Natural killer cell treated with Interleukin-12 subunit alpha and Interleukin-12 subunit beta and Interleukin-15 and Interleukin-18, amount 100 ng/mL, for 72 hours (primary cell): ENCODE results near the gene LYPD3. TPM values are rescaled to one million over a fixed set of nuclear protein-coding genes. Genes with fewer than 3 reads are reported as not detected.

Experiments used
- ATAC-seq, 2 donors: fragments of 150-1000 bp; cut with Tn5 transposase in 1 of 2; sonication (Bioruptor Pico), chemical (Tn5 transposase) in 1 of 2; 2 replicates each; pipeline ENCODE4 v1.10.0; 2021
- DNase-seq: peaks from one replicate; pipeline ENCODE4 v3.0.0; 2022; ENCODE audit warnings: low spot score
- H3K27ac Mint-ChIP-seq, 2 donors: 1 replicate in 1 of 2; 2 replicates in 1 of 2; pipeline ENCODE4 v1.8.0; 2022; ENCODE audit warnings: mixed read lengths in 2 of 2, mild to moderate bottlenecking in 1 of 2, moderate library complexity in 1 of 2
- H3K27me3 Mint-ChIP-seq, 2 donors: 1 replicate in 1 of 2; 2 replicates in 1 of 2; pipeline ENCODE4 v1.8.0; 2022; ENCODE audit warnings: mixed read lengths in 2 of 2
- H3K36me3 Mint-ChIP-seq: one replicate; pipeline ENCODE4 v1.8.0; 2022; ENCODE audit warnings: mixed read lengths
- H3K4me1 Mint-ChIP-seq, 2 donors: 1 replicate in 1 of 2; 2 replicates in 1 of 2; pipeline ENCODE4 v1.8.0; 2022; ENCODE audit warnings: low read depth in 2 of 2, mixed read lengths in 2 of 2, mild to moderate bottlenecking in 1 of 2
- H3K4me3 Mint-ChIP-seq: one replicate; pipeline ENCODE4 v1.8.0; 2022; ENCODE audit warnings: mixed read lengths
- H3K9me3 Mint-ChIP-seq: 2 replicates; pipeline ENCODE4 v1.8.0; 2022; ENCODE audit warnings: mixed read lengths
- total RNA-seq, 2 donors: library from RNA; stranded (reverse); gene quantifications; one replicate each; pipeline ENCODE4 v1.2.3, GENCODE V29; 2022

Gene LYPD3
- total RNA-seq, 2 donors from 2014 or later, result not detected

DNA sequence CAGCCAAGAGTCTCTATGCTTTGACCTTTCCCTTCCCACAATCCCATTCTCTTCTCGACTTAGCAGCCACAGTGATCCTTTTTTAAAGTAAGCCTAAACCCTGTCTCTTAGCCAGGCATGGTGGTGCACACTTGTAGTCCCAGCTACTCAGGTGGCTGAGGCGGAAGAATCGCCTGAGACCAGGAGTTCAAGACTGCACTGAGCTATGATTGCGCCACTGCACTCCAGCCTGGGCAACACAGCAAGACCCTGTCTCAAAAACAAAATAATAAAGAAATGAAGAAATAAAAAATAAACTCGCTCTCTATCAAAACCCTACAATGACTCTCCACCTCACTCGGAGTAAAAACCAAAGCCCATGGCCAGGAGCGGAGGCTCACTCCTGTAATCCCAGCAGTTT lies 36.0 kb downstream of the LYPD3 start:
- H3K4me1 Mint-ChIP-seq, result peaks cover 4 to 7% of the 10 kb centered on the region in 2 donors
- H3K27ac Mint-ChIP-seq, result no peak overlapping the region
- no peak overlapping the region for H3K4me3 Mint-ChIP-seq
- ATAC-seq (no peak), DNase-seq (no peak)
- no peaks in the 10 kb centered on the region for H3K9me3 Mint-ChIP-seq
- no peaks in the 10 kb centered on the region for H3K36me3 Mint-ChIP-seq
- H3K27me3 Mint-ChIP-seq, result peaks cover 0 to 3% of the 10 kb centered on the region in 2 donors

DNA sequence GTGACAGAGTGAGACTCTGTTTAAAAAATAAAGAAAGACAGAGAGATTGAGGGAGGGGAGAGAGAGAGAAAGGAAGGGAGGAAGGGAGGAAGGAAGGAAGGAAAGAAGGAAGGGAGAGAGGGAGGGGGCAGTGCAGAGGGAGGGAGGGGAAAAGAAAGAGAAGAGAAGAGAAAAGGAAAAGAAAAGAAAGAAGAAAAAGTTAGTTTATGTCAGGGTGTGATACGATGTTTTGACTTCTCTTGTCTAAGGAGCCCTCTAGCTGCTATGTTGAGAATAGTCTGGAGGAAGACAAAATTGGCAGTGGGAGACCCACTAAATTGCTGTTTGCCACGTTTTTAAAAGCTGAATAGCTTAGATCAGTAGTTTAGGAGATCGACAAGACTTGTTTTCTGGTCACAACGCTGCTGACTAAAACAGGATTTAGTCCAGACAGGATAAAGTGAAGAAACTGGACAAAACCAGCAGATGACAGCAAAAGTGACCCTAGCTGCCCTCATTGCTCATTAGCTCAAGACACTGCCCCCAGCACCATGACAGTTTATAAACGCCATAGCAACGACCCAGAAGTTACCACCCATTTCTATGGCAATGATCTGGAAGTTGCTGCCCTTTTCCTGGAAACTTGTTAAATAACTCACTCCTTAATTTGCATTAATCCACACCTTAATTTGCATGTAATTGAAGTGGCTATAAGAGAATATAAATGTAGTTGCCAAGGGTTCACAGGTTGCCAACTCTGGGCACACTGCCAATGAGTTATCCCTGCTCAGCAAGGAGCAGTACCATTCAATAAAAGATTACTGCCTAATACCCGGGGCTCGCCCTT lies 39.6 kb downstream of the LYPD3 start:
- Mint-ChIP-seq H3K4me1 (peaks cover 0 to 3% of the 10 kb centered on the region in 2 donors), H3K27me3 (peaks cover 7 to 8% of the 10 kb centered on the region in 2 donors), H3K9me3 (no peaks in the 10 kb centered on the region), H3K27ac (no peak overlapping the region), H3K4me3 (no peak overlapping the region), H3K36me3 (no peaks in the 10 kb centered on the region)
- ATAC-seq (no peak), DNase-seq (no peak)

DNA sequence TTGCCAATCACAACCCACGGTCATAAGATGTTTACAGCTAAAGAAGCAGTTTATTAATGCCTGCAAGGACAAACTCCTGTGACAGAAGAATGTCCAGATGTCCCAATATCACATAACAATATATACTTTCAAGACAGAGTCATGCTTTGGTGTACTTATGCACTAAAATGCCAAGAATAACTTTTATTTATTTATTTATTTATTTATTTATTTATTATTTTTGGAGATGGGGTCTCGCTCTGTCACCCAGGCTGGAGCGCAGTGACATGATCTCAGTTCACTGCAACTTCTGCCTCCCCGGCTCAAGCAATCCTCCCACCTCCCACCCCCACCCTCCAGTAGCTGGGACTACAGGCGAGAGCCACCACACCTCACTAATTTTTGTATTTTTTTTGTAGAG lies 41.6 kb downstream of the LYPD3 start:
- ATAC-seq, result no peak

DNA sequence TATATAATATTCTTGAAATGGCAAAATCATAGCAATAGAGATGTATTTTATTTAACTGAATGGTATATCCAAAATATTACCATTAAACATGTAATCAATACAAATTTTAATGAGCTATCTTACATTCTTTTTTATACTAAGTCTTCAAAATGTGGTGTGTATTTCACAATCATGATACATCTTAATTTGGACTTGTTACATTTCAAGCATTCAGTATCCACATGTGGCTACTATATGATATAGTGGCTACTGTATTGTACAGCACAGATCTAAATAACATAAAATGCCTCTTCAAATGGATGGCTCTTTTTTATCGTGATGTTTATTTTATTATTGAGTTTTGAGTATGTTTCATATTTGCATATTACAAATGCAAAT lies 42.7 kb downstream of the LYPD3 start:
- no peak for ATAC-seq
- H3K36me3 Mint-ChIP-seq, result no peaks in the 10 kb centered on the region

More for the DNA sequence above, 41.6 kb downstream of the LYPD3 start:
- Mint-ChIP-seq H3K9me3 (no peaks in the 10 kb centered on the region), H3K4me1 (no peaks in the 10 kb centered on the region), H3K36me3 (no peaks in the 10 kb centered on the region), H3K4me3 (no peak overlapping the region), H3K27ac (no peak overlapping the region), H3K27me3 (peaks cover 7 to 8% of the 10 kb centered on the region in 2 donors)
- DNase-seq, result no peak

DNA sequence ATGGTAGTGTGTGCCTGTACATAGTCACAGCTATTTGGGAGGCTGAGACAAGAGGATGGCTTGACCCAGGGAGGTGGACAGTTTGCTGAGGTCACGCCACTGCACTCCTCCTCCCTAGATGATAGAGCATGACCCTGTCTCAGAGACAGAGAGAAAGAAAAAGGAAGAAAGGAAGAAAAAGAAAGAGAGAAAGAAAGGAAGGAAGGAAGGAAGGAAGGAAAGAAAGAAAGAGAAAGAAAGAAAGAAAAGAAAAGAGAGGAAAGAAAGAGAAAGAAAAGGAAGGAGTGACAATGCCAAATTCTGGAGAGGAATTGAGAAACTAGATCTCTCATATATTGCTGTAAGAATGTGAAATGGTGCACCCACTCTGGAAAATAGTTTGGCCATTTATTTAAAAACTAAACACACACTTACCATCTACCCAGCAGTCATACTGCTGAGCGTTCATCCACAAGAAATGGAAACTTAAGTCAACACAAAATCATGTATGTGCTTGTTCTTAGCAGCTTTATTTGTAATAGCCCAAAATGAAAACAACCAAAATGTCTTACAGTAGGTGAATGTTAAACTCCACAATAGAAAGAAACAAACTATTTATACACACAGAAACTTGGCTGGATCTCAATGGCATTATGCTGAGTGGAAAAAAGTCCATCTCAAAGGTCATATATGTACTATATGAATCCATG lies 43.3 kb downstream of the LYPD3 start:
- peak overlapping the region in 1 of 2 donors; percentile 13 for H3K27ac Mint-ChIP-seq
- H3K4me1 Mint-ChIP-seq, result no peaks in the 10 kb centered on the region
- ATAC-seq (no peak), DNase-seq (no peak)
- H3K4me3 Mint-ChIP-seq, result no peak overlapping the region
- H3K36me3 Mint-ChIP-seq, result no peaks in the 10 kb centered on the region
- H3K9me3 Mint-ChIP-seq, result no peaks in the 10 kb centered on the region
- peaks cover 7 to 8% of the 10 kb centered on the region in 2 donors for H3K27me3 Mint-ChIP-seq

More for the DNA sequence above, 42.7 kb downstream of the LYPD3 start:
- Mint-ChIP-seq H3K9me3 (no peaks in the 10 kb centered on the region), H3K27ac (no peak overlapping the region), H3K4me1 (no peaks in the 10 kb centered on the region), H3K4me3 (no peak overlapping the region), H3K27me3 (peaks cover 7 to 8% of the 10 kb centered on the region in 2 donors)
- no peak for DNase-seq

DNA sequence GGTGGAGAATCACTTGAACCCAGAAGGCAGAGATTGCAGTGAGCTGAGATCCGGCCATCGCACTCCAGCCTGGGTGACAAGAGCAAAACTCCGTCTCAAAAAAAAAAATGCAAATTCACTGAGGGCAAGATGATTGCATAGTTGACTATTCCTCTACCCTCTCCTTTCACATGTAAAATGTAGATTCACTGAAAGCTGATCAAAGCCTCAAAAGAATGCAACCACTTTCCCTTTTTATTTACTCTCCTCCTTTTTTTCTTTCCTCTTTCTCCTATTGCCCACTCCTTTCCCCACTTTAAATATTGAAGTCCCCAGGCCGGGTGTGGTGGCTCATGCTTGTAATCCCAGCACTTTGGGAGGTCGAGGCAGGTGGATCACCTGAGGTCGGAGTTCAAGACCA lies 44.5 kb downstream of the LYPD3 start:
- no peak overlapping the region for H3K27ac Mint-ChIP-seq

DNA sequence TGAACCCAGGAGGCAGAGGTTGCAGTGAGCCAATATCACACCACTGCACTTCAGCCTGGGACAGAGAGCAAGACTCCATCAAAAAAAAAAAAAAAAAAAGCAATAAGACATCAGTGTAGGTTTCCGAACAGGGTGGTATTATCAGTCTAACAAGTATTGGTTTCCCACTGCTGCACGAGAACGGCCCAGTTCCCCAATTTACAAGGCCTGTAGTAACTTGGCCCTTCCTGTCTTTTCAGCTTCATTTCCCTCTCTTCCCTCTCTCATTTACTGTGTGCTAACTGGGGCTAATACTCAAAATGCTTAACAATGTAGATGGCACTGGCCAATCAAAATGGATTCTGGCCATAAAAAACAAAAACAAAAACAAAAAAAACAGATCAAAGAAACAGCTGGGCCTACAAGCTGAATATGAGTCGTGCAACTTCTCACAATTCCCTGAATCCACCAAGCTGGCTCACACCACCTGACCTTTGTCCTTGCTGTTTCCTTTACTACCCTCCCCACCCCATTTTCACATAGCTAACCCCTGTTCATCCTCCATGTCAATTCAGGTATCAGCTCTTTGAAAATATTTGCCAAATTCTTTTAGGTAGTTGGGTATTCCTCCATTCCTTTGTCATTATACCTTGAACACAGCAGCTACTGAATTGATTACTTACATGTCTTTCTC lies 48.3 kb downstream of the LYPD3 start:
- no peaks in the 10 kb centered on the region for H3K4me1 Mint-ChIP-seq
- DNase-seq (no peak), ATAC-seq (no peak)
- H3K4me3 Mint-ChIP-seq, result no peak overlapping the region
- H3K27me3 Mint-ChIP-seq, result peaks cover 5% of the 10 kb centered on the region in 2 donors
- H3K27ac Mint-ChIP-seq, result peak overlapping the region in 1 of 2 donors; percentile 44
- H3K9me3 Mint-ChIP-seq, result no peaks in the 10 kb centered on the region
- H3K36me3 Mint-ChIP-seq, result no peaks in the 10 kb centered on the region

More for the DNA sequence above, 44.5 kb downstream of the LYPD3 start:
- Mint-ChIP-seq H3K9me3 (no peaks in the 10 kb centered on the region), H3K36me3 (no peaks in the 10 kb centered on the region), H3K4me3 (no peak overlapping the region), H3K4me1 (no peaks in the 10 kb centered on the region), H3K27me3 (peaks cover 7 to 8% of the 10 kb centered on the region in 2 donors)
- no peak for DNase-seq
- ATAC-seq, result no peak

DNA sequence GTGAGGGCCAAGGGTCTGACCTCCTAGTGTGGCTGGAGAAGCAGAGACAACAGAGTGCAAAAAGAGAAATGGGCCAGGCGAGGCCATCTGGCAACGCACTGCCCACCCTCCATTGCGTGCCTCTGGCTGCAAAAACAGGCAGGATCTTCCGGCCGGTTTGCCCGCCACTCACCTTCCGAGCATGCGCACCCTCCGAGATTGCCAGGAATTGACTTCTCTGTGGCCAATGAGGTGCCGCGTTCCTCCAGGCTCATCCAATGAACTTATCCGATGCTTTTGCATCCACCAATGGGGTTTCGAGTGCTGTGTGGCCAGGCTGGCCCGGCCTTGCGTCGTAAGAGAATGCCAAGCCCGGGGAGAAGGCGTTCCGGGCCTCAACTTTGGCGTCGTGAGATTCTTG lies 50.9 kb downstream of the LYPD3 start, which contains the start of gene TEX101:
TEX101 (plus strand) TSS at position 337 of the 400 bp plus-strand sequence. CDS start 1,030 bp downstream, outside the sequence.
- no peak for DNase-seq
- H3K4me1 Mint-ChIP-seq, result no peaks in the 10 kb centered on the region
- H3K36me3 Mint-ChIP-seq, result no peaks in the 10 kb centered on the region
- ATAC-seq, result no peak
- H3K27ac Mint-ChIP-seq, result no peak within 1 kb of the TSS
- H3K4me3 Mint-ChIP-seq, result no peak within 1 kb of the TSS
- H3K9me3 Mint-ChIP-seq, result no peaks in the 10 kb centered on the region
- H3K27me3 Mint-ChIP-seq, result peaks cover 0 to 8% of the 10 kb centered on the region in 2 donors

DNA sequence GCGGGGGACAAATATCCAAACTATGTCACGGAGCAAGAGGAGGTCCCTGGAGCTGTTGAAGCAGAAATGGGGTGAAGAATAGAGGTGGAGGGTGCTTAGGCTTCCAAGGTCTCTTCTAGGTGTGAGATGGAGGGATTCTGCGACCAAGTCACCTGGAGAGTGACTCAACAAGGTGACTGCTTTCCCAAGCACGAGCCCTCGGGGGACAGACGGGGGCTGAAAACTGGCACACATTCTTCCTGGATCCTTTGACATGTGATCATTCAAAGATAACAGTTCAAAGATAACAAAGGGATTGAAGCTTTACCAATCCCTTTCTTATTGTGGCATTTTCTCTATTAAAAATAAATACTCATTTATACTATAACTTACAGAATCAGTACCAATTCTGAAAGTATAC lies 53.0 kb downstream of the LYPD3 start:
- H3K36me3 Mint-ChIP-seq, result no peaks in the 10 kb centered on the region
- ATAC-seq, result no peak
- no peak for DNase-seq
- peaks cover 0 to 10% of the 10 kb centered on the region in 2 donors for H3K27me3 Mint-ChIP-seq
- H3K9me3 Mint-ChIP-seq, result no peaks in the 10 kb centered on the region
- H3K4me1 Mint-ChIP-seq, result no peaks in the 10 kb centered on the region
- no peak overlapping the region for H3K4me3 Mint-ChIP-seq
- no peak overlapping the region for H3K27ac Mint-ChIP-seq

Other genes starting within 250 kb of the LYPD3 start
- not detected for gene PSG9, start 196.1 kb downstream of the LYPD3 start, total RNA-seq
- not detected for gene CD177, start 111.9 kb downstream of the LYPD3 start, total RNA-seq
- gene TEX101, start 50.7 kb downstream of the LYPD3 start, total RNA-seq, result not detected
- 10 to 100 TPM; 10.5 to 18.7 TPM for gene PHLDB3, start 39.1 kb upstream of the LYPD3 start, total RNA-seq
- 10 to 100 TPM; 41.7 to 70.4 TPM for gene ETHE1, start 61.6 kb upstream of the LYPD3 start, total RNA-seq
- 1 to 10 TPM; 1.4 to 1.9 TPM for gene ZNF575, start 67.6 kb upstream of the LYPD3 start, total RNA-seq
- gene XRCC1, start 109.9 kb upstream of the LYPD3 start, total RNA-seq, result 10 to 100 TPM; 29.9 to 47.0 TPM
- gene PINLYP, start 110.2 kb upstream of the LYPD3 start, total RNA-seq, result 1 to 10 TPM; 2.7 to 6.2 TPM
- gene IRGQ, start 130.5 kb upstream of the LYPD3 start, total RNA-seq, result 10 to 100 TPM; 36.8 to 42.6 TPM
- 10 to 100 TPM; 19.5 to 22.3 TPM for gene ZNF576, start 131.0 kb upstream of the LYPD3 start, total RNA-seq
- gene SRRM5, start 146.5 kb upstream of the LYPD3 start, total RNA-seq, result 1 to 10 TPM; 1.1 to 1.8 TPM
- 10 to 100 TPM; 24.9 to 25.3 TPM for gene ZNF428, start 154.0 kb upstream of the LYPD3 start, total RNA-seq
- gene CADM4, start 174.2 kb upstream of the LYPD3 start, total RNA-seq, result under 1 TPM; 0.59 TPM
- 100 to 1,000 TPM in 1 of 2 donors, 10 to 100 TPM in 1; 83.6 to 172 TPM for gene PLAUR, start 204.6 kb upstream of the LYPD3 start, total RNA-seq